NCI-H524 (cell line): ENCODE data around the gene MTSS2.

Source experiments
- DNase-seq, 2 experiments: peaks; one replicate each; lab custom pipeline; 2025; lab: John Stamatoyannopoulos, UW

Gene MTSS2

GRCh38 chr16:70685938-70686375, at the start of gene MTSS2:
Gene MTSS2 (minus strand): TSS chr16:70686053. CDS start chr16:70685791, 262 bp downstream.
- peak; percentile 70 to 84 for DNase-seq

GRCh38 chr16:70735141-70735979, 49.5 kb upstream of the MTSS2 start:
- peak in 1 of 2 experiments; percentile 23 for DNase-seq

- DNase-seq, result no peak
Measured at GRCh38 chr16:70734522-70735095, 48.8 kb upstream of the MTSS2 start.

- DNase-seq, result peak in 1 of 2 experiments; percentile 38
Measured at GRCh38 chr16:70730944-70731343, 45.1 kb upstream of the MTSS2 start.

GRCh38 chr16:70730031-70730430, 44.2 kb upstream of the MTSS2 start:
- DNase-seq, result peak; percentile 43 to 79

GRCh38 chr16:70729292-70729691, 43.4 kb upstream of the MTSS2 start:
- DNase-seq, result no peak

- DNase-seq, result no peak
Measured at GRCh38 chr16:70728150-70728549, 42.3 kb upstream of the MTSS2 start.

- DNase-seq, result no peak
Measured at GRCh38 chr16:70726892-70727361, 41.1 kb upstream of the MTSS2 start.

GRCh38 chr16:70725912-70726828, 40.3 kb upstream of the MTSS2 start:
- DNase-seq, result no peak

GRCh38 chr16:70725024-70725911, 39.4 kb upstream of the MTSS2 start:
- no peak for DNase-seq

- DNase-seq, result no peak
Measured at GRCh38 chr16:70724146-70725023, 38.5 kb upstream of the MTSS2 start.

- DNase-seq, result no peak
Measured at GRCh38 chr16:70723740-70724145, 37.9 kb upstream of the MTSS2 start.

- no peak for DNase-seq
Measured at GRCh38 chr16:70721202-70721963, 35.5 kb upstream of the MTSS2 start.

- no peak for DNase-seq
Measured at GRCh38 chr16:70720425-70721201, 34.8 kb upstream of the MTSS2 start.

GRCh38 chr16:70717065-70717464, 31.2 kb upstream of the MTSS2 start:
- DNase-seq, result no peak

- DNase-seq, result no peak
Measured at GRCh38 chr16:70715860-70716357, 30.1 kb upstream of the MTSS2 start.

GRCh38 chr16:70715055-70715858, 29.4 kb upstream of the MTSS2 start:
- peak in 1 of 2 experiments; percentile 82 for DNase-seq
